Lower lobe of right lung (tissue), 2 donors: ENCODE measurements around the gene RFX1. TPM values are rescaled to one million over a fixed set of nuclear protein-coding genes. Genes with fewer than 3 reads are reported as not detected.

ENCODE experiments used
- ATAC-seq, 2 donors: fragments of 200-7000 bp; cut with Tn5 transposase; one replicate each; pipeline ENCODE4 v1.9.1; 2020 to 2022; ENCODE audit warnings: mild to moderate bottlenecking in 2 of 2, moderate library complexity in 2 of 2
- DNase-seq: peaks from one replicate; pipeline ENCODE4 v3.0.0-alpha.2; 2020
- H3K27ac ChIP-seq: fragments of 200-600 bp; one replicate; pipeline ENCODE4 v1.8.0; 2022
- H3K27me3 ChIP-seq: fragments of 200-600 bp; one replicate; pipeline ENCODE4 v1.8.0; 2022; ENCODE audit warnings: low read depth
- H3K36me3 ChIP-seq: fragments of 200-600 bp; one replicate; pipeline ENCODE4 v1.8.0; 2022; ENCODE audit warnings: mild to moderate bottlenecking
- H3K4me1 ChIP-seq: fragments of 200-600 bp; one replicate; pipeline ENCODE4 v1.8.0; 2022
- H3K4me3 ChIP-seq: fragments of 200-600 bp; one replicate; pipeline ENCODE4 v1.8.0; 2022; ENCODE audit warnings: mild to moderate bottlenecking
- H3K9me3 ChIP-seq: fragments of 200-600 bp; one replicate; pipeline ENCODE4 v1.8.0; 2022
- intact Hi-C: fragments of 100-400 bp; cut with DNase I; formaldehyde crosslinking; loops from one replicate; pipeline ENCODE4 v1.11.0; 2022
- total RNA-seq: library from RNA; stranded (reverse); fragmentation: NEBNext Ultra II Directional; extraction: Animal tissue kit (Norgen Biotek cat#: 25700); gene quantifications from one replicate; pipeline ENCODE4 v1.2.1, GENCODE V29; 2021
- TF ChIP-seq, protein P1 (sequence below): fragments of 200-600 bp; IDR thresholded peaks from one replicate; pipeline ENCODE4 v1.8.0; 2022; ENCODE audit warnings: antibody characterized with exemption, mild to moderate bottlenecking
- donor health status: DM: no; HTN: yes; CAD: no; lungs with severe emphysema.

RFX1 gene
- total RNA-seq, 1 donor from 2014 or later, result 17.8 TPM

- intact Hi-C loops, result no loop called here
- Histone ChIP-seq H3K4me1 (peaks cover 32% of the 10 kb centered on the region), H3K36me3 (no peaks in the 10 kb centered on the region), H3K27ac (peak overlapping the region; percentile 100), H3K9me3 (no peaks in the 10 kb centered on the region), H3K4me3 (peak overlapping the region; percentile 67), H3K27me3 (no peaks in the 10 kb centered on the region)
- ATAC-seq, result peak; percentile 65
- TF ChIP-seq, protein P1, sequence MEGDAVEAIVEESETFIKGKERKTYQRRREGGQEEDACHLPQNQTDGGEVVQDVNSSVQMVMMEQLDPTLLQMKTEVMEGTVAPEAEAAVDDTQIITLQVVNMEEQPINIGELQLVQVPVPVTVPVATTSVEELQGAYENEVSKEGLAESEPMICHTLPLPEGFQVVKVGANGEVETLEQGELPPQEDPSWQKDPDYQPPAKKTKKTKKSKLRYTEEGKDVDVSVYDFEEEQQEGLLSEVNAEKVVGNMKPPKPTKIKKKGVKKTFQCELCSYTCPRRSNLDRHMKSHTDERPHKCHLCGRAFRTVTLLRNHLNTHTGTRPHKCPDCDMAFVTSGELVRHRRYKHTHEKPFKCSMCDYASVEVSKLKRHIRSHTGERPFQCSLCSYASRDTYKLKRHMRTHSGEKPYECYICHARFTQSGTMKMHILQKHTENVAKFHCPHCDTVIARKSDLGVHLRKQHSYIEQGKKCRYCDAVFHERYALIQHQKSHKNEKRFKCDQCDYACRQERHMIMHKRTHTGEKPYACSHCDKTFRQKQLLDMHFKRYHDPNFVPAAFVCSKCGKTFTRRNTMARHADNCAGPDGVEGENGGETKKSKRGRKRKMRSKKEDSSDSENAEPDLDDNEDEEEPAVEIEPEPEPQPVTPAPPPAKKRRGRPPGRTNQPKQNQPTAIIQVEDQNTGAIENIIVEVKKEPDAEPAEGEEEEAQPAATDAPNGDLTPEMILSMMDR, result no peak
- peak; percentile 92 for DNase-seq
Measured at GRCh38 chr19:14006766-14007562, 844 bp upstream of the RFX1 start.

DNA sequence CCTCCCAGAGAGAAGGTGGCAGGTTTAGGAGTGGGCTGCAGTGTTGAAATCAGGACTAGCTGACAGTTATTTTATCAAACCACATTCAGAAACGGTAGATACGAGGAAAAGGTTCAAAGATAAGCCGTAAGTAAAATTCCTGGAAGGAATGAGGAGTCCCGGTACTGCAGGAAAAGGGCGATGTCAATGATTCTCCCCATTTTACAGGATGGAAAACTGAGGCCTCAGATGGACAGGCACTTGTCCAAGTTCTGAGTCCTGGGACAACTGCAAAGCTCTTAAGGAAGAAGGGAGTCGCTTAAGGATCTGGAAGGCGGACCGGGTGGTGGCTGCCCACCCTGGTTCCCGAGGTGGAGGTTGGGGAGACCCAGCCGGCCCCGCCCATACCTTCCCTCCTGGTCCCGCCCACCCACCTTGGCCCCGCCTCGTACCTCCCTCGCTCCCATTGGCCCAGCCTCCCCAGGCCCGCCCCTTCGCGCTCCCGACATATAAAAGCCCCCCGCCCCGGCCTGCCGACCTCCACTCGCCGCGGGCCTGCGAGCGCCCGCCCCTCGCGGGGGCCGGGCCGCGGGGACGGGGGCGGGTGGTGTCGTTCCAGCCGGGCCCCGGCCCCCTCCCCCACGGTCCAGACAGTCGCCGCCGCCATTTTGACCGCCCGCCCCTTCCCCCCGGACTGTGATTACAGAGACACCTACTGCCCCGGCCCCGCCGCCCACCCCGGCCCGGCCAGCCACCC is 603 bp downstream of the RFX1 start:
- peak overlapping the region; percentile 67 for H3K4me3 ChIP-seq
- H3K9me3 ChIP-seq, result no peaks in the 10 kb centered on the region
- TF ChIP-seq, protein P1, result no peak
- no peaks in the 10 kb centered on the region for H3K27me3 ChIP-seq
- H3K36me3 ChIP-seq, result no peaks in the 10 kb centered on the region
- intact Hi-C loops, result no loop called here
- peak overlapping the region; percentile 100 for H3K27ac ChIP-seq
- DNase-seq (peak; percentile 95), ATAC-seq (peak; percentile 83 to 88)
- peaks cover 32% of the 10 kb centered on the region for H3K4me1 ChIP-seq

GRCh38 chr19:14004619-14005348 is 1.3 kb downstream of the RFX1 start:
- Histone ChIP-seq H3K36me3 (no peaks in the 10 kb centered on the region), H3K27ac (peak overlapping the region; percentile 100), H3K4me3 (peak overlapping the region; percentile 67), H3K4me1 (peaks cover 32% of the 10 kb centered on the region), H3K27me3 (no peaks in the 10 kb centered on the region), H3K9me3 (no peaks in the 10 kb centered on the region)
- TF ChIP-seq, protein P1, result no peak
- intact Hi-C loops, result no loop called here
- no peak for ATAC-seq
- peak; percentile 77 for DNase-seq

DNA sequence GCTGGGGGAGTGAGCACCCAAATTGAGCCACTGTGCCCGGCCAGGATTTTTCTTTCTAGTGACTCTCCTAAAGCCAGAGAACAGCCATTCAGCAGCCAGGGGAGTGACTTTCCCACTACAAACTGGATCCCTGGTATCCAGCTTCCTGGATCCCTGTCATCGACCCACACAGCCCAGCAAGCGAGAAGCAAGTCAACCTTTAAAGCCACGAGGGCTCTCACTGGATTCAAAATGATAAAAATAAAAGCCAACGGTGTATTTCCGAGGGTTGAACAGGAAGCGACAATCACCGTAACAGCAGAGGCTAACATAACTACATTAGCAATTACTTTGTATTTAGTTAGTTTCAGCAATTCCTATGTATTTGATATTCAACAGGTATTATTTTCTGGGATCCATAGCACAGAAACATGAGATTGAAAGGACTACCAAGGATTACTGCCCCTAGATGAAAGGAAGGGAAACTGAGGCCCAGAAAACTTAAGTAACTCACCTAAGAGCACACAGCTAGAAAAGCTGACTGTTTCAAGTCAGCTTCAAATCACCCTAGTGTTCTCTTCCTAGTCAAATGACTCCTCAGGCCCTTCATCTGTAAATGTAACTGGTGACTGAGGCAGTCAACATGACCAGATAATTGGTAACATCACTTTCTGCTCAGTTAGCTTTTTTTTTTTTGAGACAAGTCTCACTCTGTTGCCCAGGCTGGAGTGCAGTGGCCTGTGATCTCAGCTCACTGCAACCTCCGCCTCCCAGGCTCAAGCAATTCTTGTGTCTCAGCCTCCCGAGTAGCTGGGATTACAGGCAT is 2.7 kb downstream of the RFX1 start:
- DNase-seq, result peak; percentile 19
- TF ChIP-seq, protein P1, result no peak
- Histone ChIP-seq H3K4me1 (peaks cover 32% of the 10 kb centered on the region), H3K36me3 (no peaks in the 10 kb centered on the region), H3K4me3 (no peak overlapping the region), H3K27me3 (no peaks in the 10 kb centered on the region), H3K27ac (peak overlapping the region; percentile 70), H3K9me3 (peaks cover 8% of the 10 kb centered on the region)
- no peak for ATAC-seq
- intact Hi-C loops, result no loop called here
